Measurements from ENCODE around the gene ZNF419. TPM values are rescaled to one million over a fixed set of nuclear protein-coding genes. Genes with fewer than 3 reads are reported as not detected.

Gene ZNF419
- total RNA-seq, 2 experiments from 2014 or later, result 4.3 to 5.1 TPM

Other genes with a start within 250 kb of the ZNF419 start
- 1 to 10 TPM; 6.9 to 7.0 TPM for gene ZNF805, start 247.1 kb upstream of the ZNF419 start, total RNA-seq
- 10 to 100 TPM; 45.5 to 45.8 TPM for gene ZNF460, start 207.3 kb upstream of the ZNF419 start, total RNA-seq
- gene ZNF543, start 167.3 kb upstream of the ZNF419 start, total RNA-seq, result 1 to 10 TPM; 4.0 to 4.3 TPM
- 1 to 10 TPM; 3.8 to 4.0 TPM for gene ZNF304, start 136.5 kb upstream of the ZNF419 start, total RNA-seq
- 1 to 10 TPM; 3.3 to 3.9 TPM for gene TRAPPC2B, start 124.2 kb upstream of the ZNF419 start, total RNA-seq
- 1 to 10 TPM; 1.0 to 1.4 TPM for gene ZNF547, start 124.2 kb upstream of the ZNF419 start, total RNA-seq
- gene ZNF548, start 97.9 kb upstream of the ZNF419 start, total RNA-seq, result 10 to 100 TPM; 12.0 to 12.1 TPM
- 1 to 10 TPM; 4.2 to 5.0 TPM for gene ZNF17, start 76.6 kb upstream of the ZNF419 start, total RNA-seq
- 1 to 10 TPM; 9.3 to 9.4 TPM for gene ZNF749, start 52.4 kb upstream of the ZNF419 start, total RNA-seq
- gene VN1R1, start 30.6 kb upstream of the ZNF419 start, total RNA-seq, result under 1 TPM in 1 of 2 experiments, not detected in 1; 0.12 TPM
- gene ZNF772, start 10.2 kb upstream of the ZNF419 start, total RNA-seq, result 1 to 10 TPM; 3.9 to 4.0 TPM
- 1 to 10 TPM; 4.0 to 4.5 TPM for gene ZNF773, start 12.2 kb downstream of the ZNF419 start, total RNA-seq
- gene ZNF549, start 39.6 kb downstream of the ZNF419 start, total RNA-seq, result 1 to 10 TPM; 2.9 to 3.4 TPM
- gene ZNF550, start 72.1 kb downstream of the ZNF419 start, total RNA-seq, result 1 to 10 TPM; 5.6 to 6.6 TPM
- 1 to 10 TPM; 2.2 to 2.4 TPM for gene ZNF416, start 91.2 kb downstream of the ZNF419 start, total RNA-seq
- gene ZIK1, start 96.4 kb downstream of the ZNF419 start, total RNA-seq, result 1 to 10 TPM; 3.4 to 3.6 TPM
- 1 to 10 TPM; 3.7 to 5.6 TPM for gene ZNF530, start 112.1 kb downstream of the ZNF419 start, total RNA-seq
- gene ZNF134, start 126.5 kb downstream of the ZNF419 start, total RNA-seq, result 1 to 10 TPM; 6.7 to 8.0 TPM
- gene ZNF211, start 145.4 kb downstream of the ZNF419 start, total RNA-seq, result 1 to 10 TPM; 8.2 to 8.3 TPM
- not detected for gene ZSCAN4, start 181.2 kb downstream of the ZNF419 start, total RNA-seq
- gene ZNF551, start 194.2 kb downstream of the ZNF419 start, total RNA-seq, result 1 to 10 TPM; 4.4 to 6.2 TPM
- gene ZNF154, start 221.5 kb downstream of the ZNF419 start, total RNA-seq, result under 1 TPM; 0.48 to 0.61 TPM
- gene ZNF671, start 239.9 kb downstream of the ZNF419 start, total RNA-seq, result 1 to 10 TPM; 5.4 to 6.3 TPM

All from activated CD4-positive, alpha-beta memory T cell treated with anti-CD3 and anti-CD28 coated beads for 36 hours (primary cell).